Skeletal muscle satellite cell (primary cell): Measurements from ENCODE around the gene CAMK1D.
A peak's percentile ranks its signal among the peaks of the same experiment; 100 is the strongest.

Experiments used
- H3K27me3 ChIP-seq: 2 replicates; pipeline ENCODE4 v1.7.0; 2013; ENCODE audit warnings: low read length; ENCODE audit not compliant: control insufficient read depth, insufficient read depth
- H3K36me3 ChIP-seq: 2 replicates; pipeline ENCODE4 v1.7.0; 2013; ENCODE audit warnings: mild to moderate bottlenecking, control low read depth, low read length; ENCODE audit not compliant: insufficient read depth
- H3K4me1 ChIP-seq: 2 replicates; pipeline ENCODE4 v1.7.0; 2013; ENCODE audit warnings: low read length; ENCODE audit not compliant: control insufficient read depth, insufficient read depth
- H3K4me2 ChIP-seq: 2 replicates; pipeline ENCODE4 v1.7.0; 2013; ENCODE audit warnings: mild to moderate bottlenecking, low read length
- H3K4me3 ChIP-seq: 2 replicates; pipeline ENCODE4 v1.7.0; 2013; ENCODE audit warnings: low read length
- H3K9ac ChIP-seq: 2 replicates; pipeline ENCODE4 v1.7.0; 2013; ENCODE audit warnings: mild to moderate bottlenecking, low read depth, low read length, moderate library complexity
- H3K9me3 ChIP-seq: replicated peaks from 2 replicates; pipeline ENCODE4 v1.7.0; 2013; ENCODE audit warnings: mild to moderate bottlenecking, control low read depth, low read length

The CAMK1D gene

DNA sequence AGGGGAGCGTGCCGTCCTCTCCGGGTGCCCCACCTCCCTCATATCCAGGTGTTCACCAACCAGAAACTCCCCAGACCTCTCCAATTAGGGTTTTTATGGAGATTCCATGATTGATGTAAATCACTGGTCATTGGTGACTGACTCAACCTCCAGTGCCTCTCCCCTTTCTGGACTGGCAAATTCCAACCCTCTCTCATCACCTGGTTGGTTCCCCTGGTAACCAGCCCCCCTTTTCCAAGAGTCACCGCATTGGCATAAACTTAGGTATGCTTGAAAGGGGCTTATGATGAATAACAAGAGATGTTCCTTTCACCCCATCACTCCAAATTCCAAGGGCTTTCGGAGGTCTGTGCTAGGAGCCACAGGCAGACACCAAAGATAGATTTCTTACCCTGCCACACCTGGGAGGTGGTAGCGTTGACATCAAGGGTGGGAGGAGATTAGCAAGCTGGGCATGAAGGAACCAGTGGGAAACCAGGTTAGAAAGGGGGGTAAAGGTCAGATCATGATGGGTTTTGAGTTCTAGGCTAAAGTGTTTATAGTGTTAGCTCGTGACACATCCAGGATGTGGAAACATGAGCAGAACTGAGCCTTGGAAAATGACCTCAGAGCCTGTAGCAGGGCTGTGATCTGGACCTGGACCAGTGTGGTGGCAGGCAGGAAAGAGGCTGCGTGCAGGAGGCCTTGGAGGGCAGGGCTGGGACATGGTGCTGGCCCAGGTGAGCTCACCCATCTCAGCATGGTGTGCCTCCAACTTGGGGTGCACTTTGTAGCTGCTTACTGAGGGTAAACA is 45.1 kb downstream of the CAMK1D start:
- Histone ChIP-seq H3K4me1 (no peaks in the 10 kb centered on the region), H3K9ac (no peak overlapping the region), H3K27me3 (peaks cover 14% of the 10 kb centered on the region), H3K4me3 (no peak overlapping the region), H3K9me3 (no peaks in the 10 kb centered on the region), H3K36me3 (no peaks in the 10 kb centered on the region), H3K4me2 (no peak overlapping the region)

DNA sequence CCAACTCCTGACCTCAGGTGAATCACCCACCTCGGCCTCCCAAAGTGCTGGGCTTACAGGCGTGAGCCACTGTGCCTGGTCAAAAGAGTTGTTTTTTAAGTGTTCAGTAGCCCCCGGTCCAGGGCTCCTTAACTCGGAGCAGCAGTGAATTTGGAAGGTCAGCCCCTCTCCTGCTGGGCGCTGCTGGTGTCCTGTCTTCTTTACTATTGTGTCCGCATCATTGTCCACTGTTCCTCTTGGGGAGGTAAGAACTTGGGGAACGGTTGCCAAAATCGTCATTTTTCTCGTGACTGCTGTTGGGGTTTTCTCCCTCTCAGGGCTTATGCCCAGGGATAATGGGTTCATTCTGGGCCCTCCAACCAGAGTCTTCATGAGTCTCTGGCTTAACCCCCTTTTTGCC is 46.7 kb downstream of the CAMK1D start:
- Histone ChIP-seq H3K4me1 (no peaks in the 10 kb centered on the region), H3K9ac (no peak overlapping the region), H3K4me3 (no peak overlapping the region)

DNA sequence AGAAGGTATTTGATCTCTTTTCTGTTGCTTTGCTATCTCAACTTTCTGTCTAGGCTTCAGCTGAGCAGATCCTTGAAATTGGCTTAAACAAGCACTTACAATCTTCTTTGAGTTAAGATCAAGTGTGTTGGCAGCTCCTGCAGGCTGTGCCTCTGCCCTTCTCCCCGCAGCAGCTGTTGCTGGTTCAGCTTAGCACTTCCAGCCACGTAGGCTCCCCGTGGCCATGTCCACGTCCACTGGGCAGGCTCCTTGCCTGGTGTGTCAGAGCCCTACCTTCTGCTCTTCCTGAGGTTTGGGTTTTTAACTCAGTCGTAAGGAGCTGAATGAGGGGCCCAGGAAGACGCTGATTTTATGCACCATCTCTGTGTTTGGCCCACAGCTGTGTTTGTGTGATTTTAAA is 47.2 kb downstream of the CAMK1D start:
- Histone ChIP-seq H3K9me3 (no peaks in the 10 kb centered on the region), H3K36me3 (no peaks in the 10 kb centered on the region), H3K9ac (no peak overlapping the region)

More for the DNA sequence above, 46.7 kb downstream of the CAMK1D start:
- H3K9me3 ChIP-seq, result no peaks in the 10 kb centered on the region
- no peak overlapping the region for H3K4me2 ChIP-seq
- H3K27me3 ChIP-seq, result peaks cover 5% of the 10 kb centered on the region
- H3K36me3 ChIP-seq, result no peaks in the 10 kb centered on the region

DNA sequence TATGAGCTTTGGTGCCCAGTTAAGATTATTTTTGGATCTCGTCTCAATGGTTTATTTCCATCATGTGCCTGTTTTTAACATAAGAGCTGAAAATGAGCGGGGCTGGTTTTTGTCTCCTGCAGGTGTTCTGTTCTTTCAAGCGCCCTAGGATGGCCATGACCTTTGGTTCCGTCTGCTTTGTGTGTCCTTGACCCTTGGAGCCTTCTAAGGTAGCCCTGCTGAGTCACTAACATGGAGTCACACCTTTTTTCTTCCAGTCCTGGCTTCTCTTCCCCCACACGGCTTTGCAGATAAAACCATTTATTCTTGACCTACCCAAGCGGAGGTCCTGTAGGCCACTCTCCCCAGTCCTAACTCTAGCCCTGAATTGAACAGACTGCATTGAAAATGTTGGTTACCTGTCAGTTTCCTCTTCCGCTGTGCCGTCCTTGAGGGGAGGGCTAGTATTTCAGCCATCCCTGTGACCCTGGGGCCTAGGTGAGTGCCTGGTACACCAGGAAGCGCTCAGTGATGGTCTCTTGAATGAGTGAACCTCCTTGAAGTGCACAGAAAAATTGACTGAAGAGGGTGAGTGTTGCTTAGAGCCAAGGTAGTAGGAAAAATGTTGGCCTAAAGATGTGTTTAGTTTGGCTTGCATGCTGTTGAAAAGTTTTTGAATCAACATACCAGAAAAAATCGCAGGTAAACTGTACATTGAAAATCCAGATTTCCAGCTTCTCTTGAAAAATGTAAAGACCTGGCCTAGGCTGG is 48.0 kb downstream of the CAMK1D start:
- Histone ChIP-seq H3K9me3 (no peaks in the 10 kb centered on the region), H3K4me2 (no peak overlapping the region), H3K4me1 (no peaks in the 10 kb centered on the region), H3K4me3 (no peak overlapping the region), H3K9ac (no peak overlapping the region), H3K27me3 (peaks cover 4% of the 10 kb centered on the region), H3K36me3 (no peaks in the 10 kb centered on the region)

More for the DNA sequence above, 47.2 kb downstream of the CAMK1D start:
- no peak overlapping the region for H3K4me3 ChIP-seq
- H3K4me1 ChIP-seq, result no peaks in the 10 kb centered on the region
- H3K4me2 ChIP-seq, result no peak overlapping the region
- peaks cover 3% of the 10 kb centered on the region for H3K27me3 ChIP-seq

DNA sequence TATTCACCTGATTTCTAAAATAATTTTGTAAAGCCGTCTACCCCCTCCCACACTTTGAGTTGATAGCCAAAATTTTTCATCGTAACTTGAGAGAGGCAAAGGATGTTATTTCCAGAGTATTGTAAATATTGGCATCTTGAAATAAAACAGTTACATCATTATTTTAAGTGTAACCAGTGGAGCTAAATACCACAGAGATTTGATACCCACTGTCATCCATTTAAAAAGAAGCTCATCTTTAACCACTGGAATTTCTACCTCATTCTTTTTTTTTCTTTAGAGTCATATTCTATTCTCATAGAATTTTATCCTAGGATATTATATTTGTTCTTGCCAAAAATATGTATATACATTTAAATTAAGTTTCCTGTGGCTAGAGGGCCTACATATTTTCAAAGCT is 48.6 kb downstream of the CAMK1D start:
- no peaks in the 10 kb centered on the region for H3K9me3 ChIP-seq
- H3K4me2 ChIP-seq, result no peak overlapping the region
- H3K36me3 ChIP-seq, result no peaks in the 10 kb centered on the region
- no peaks in the 10 kb centered on the region for H3K4me1 ChIP-seq
- H3K27me3 ChIP-seq, result peaks cover 10% of the 10 kb centered on the region
- H3K4me3 ChIP-seq, result no peak overlapping the region
- no peak overlapping the region for H3K9ac ChIP-seq

DNA sequence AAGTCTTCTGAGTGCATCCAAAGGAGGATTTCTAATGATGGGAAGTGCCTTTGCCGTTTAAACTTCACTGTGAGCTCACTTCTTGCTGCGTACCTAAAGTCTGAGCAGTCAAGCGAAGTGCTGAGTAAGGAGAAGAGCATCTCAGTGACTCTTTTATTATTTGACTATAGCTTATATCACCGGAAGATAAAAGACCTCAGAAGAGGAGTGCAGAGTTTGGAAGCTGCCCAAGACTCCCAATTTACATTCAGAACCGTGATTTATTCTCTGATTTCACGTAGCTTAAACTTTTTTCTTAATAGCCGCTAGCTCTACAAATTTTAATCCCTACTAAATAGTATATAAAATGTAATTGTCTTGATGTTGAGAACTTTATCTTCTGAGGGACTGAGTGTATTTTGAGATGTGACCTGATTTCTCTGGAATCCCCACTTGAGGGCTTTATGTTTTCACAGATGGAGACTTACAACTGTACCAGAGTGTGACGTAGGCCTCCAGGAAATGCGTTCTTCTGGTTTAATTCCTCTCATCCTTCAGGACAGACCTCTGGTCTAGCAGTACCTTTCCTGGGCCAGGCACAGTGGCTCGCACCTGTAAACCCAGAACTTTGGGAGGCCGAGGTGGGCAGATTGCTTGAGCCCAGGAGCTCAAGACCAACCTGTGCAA is 51.1 kb downstream of the CAMK1D start:
- no peak overlapping the region for H3K4me2 ChIP-seq
- H3K4me3 ChIP-seq, result no peak overlapping the region
- no peaks in the 10 kb centered on the region for H3K36me3 ChIP-seq
- no peaks in the 10 kb centered on the region for H3K4me1 ChIP-seq
- H3K27me3 ChIP-seq, result peaks cover 10% of the 10 kb centered on the region
- no peaks in the 10 kb centered on the region for H3K9me3 ChIP-seq
- peak overlapping the region; percentile 16 for H3K9ac ChIP-seq

DNA sequence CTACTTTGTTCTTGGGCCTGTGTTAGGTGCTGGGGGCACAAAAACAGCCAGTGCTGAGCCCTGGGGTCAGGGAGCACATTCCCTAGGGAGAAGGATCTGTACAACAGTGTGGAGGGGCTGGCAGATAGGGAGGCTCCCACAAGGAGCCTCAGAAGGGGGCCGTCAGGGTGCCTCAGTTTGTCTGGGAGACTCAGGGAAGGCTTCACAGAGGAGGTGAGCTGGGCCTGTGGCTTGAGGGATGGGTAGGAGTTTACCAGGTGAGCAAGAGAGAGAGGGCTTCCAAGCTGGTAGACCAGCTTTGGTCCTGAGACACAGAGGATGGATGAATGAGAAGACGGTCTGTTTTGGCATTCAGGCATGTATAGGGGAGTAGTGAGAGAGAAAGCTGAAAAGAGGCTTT is 52.1 kb downstream of the CAMK1D start:
- peaks cover 9% of the 10 kb centered on the region for H3K27me3 ChIP-seq
- no peaks in the 10 kb centered on the region for H3K9me3 ChIP-seq
- no peak overlapping the region for H3K9ac ChIP-seq
- H3K36me3 ChIP-seq, result no peaks in the 10 kb centered on the region
- H3K4me1 ChIP-seq, result no peaks in the 10 kb centered on the region
- H3K4me3 ChIP-seq, result no peak overlapping the region
- no peak overlapping the region for H3K4me2 ChIP-seq

DNA sequence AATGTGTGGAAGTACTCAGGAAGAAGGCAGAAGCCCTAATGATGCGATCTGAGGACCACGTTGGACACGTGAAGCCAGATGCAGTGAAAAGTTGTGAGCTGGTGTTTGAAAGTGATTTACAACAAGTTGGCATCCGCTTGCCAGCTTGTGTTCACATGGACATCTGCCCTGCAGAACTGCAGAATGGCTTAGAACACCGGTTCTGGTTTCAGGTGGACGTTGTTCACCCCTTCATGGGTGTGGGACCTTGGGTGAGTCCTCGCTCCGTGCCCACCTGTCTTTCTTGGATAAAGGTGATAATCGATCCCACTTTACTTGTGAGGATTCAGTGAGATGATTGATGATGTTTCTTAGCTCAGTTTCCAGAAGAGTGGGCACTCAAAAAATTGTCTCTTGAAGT is 53.8 kb downstream of the CAMK1D start:
- no peak overlapping the region for H3K4me2 ChIP-seq
- H3K9me3 ChIP-seq, result no peaks in the 10 kb centered on the region
- no peak overlapping the region for H3K9ac ChIP-seq
- H3K27me3 ChIP-seq, result peaks cover 6% of the 10 kb centered on the region
- H3K4me3 ChIP-seq, result no peak overlapping the region
- no peaks in the 10 kb centered on the region for H3K4me1 ChIP-seq
- H3K36me3 ChIP-seq, result no peaks in the 10 kb centered on the region

DNA sequence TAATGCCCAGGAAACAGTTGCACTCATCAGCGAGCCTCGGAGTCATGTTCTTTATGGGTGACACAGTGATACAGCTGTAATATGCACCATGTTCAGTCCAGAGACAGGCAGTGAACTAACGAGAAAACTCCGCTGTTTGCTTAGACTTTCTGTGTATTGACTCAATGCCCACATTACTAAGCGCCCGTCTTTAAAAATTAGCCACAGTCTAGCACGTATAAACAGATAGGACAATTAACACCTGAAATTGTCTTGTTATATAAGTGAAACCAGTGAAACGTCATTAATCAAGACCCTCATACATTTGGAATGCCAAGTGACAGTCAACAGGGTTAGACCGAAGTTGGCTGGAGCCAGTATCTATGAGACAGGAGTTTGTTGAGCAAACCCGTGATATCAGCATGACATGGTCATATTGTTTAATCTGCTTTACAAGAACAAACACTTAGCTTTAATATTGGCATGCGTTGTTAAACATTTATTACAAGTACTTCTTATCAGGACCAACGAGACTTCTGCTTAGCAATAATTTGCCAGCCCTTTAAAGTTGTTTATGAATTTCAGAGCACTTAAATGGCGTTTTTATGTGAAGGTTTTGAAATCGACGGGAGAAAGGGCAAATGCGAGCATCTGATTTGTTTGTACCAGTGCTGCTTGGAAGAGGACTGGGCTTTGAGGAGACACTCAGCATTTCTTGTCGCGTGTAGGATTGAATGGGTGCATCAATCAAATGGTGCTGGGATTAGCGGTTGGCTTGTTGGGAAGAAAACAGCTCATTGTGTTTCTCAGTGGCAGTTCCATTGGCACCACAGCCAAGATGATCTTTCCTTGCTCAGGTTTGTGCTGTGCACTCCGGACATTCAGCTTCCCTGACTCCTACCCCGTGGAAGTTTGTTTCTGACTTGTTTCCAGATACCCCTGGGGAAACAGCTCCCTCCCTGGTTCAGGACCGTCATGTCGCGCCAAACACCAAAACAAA is 56.3 kb downstream of the CAMK1D start:
- no peaks in the 10 kb centered on the region for H3K36me3 ChIP-seq
- H3K9me3 ChIP-seq, result no peaks in the 10 kb centered on the region
- H3K4me3 ChIP-seq, result no peak overlapping the region
- no peaks in the 10 kb centered on the region for H3K4me1 ChIP-seq
- no peak overlapping the region for H3K9ac ChIP-seq
- H3K27me3 ChIP-seq, result peaks cover 6% of the 10 kb centered on the region
- no peak overlapping the region for H3K4me2 ChIP-seq

DNA sequence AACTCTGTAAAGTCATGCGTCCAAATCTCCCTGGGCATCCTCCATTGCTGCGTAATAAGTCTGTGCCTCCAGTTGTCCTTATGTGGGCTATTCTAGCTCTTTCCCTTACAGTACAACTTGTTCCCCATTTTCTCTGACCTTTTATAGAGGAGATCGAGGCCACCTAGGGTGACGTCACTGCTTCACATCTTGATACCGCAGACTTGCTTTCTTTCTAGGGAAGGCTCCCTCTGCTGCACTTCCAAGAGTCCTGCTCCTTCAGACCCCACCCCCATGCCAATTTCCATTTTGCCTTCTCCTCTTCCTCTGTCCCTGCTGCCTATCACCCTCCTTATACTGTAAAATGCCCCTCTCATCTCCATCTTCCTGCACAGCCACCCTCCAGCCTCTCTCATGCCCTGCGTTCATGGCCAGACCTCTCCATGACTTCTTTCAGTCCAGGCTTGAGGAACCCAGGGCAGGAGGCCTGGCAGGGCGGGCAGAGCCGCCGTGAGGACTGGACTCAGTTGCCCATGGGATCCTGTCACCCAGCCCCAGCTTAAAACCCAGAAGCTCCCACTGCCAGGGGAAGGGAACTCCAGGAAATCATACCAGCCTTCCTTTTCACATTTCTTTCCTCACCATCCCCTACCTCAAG is 57.5 kb downstream of the CAMK1D start:
- Histone ChIP-seq H3K36me3 (no peaks in the 10 kb centered on the region), H3K9me3 (no peaks in the 10 kb centered on the region), H3K4me3 (no peak overlapping the region), H3K4me2 (no peak overlapping the region), H3K4me1 (no peaks in the 10 kb centered on the region), H3K27me3 (peaks cover 6% of the 10 kb centered on the region), H3K9ac (no peak overlapping the region)
